Measurements from ENCODE around the gene STON1.
"Not testable (repeated sequence)": the region's sequence is repeated elsewhere in the genome, so short reads cannot be mapped to it uniquely, and the experiment has no call there.

STON1 gene

GRCh38 chr2:48617618-48618017 is 87.7 kb downstream of the STON1 start, which contains the start of gene GTF2A1L:
GTF2A1L (plus strand) TSS chr2:48617856; CDS start chr2:48617875, 19 bp downstream.
- no peak for DNase-seq (ENCODE audit: low read depth in 1 of 2, low spot score in 1 of 2)

DNA sequence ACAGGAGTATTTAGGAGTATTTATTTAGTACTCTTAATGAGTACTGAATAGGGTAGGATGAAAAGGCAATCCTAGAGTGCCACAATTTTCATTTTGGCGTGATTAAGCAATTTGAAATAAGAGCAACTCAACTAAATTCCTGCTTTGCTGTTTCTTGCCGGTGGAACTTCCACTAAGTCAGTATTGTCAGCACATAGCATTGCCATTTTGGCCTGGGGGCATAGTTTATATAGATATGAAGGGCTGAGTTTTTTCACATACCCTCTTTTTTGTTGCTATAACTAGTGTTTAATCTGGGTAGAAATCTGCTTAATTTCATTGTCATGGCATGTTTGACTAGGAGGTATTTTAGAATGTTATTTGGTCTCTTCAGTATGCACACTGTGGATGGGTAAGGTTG is 89.6 kb downstream of the STON1 start:
- no peak for DNase-seq (ENCODE audit: low read depth in 1 of 2, low spot score in 1 of 2)

GRCh38 chr2:48620604-48621003 is 90.7 kb downstream of the STON1 start:
- DNase-seq (ENCODE audit: low read depth in 1 of 2, low spot score in 1 of 2) = no peak

- DNase-seq (ENCODE audit: low read depth in 1 of 2, low spot score in 1 of 2) = not testable (repeated sequence)
Observed at GRCh38 chr2:48622691-48623090, 92.7 kb downstream of the STON1 start.

- DNase-seq (ENCODE audit: low read depth in 1 of 2, low spot score in 1 of 2) = no peak
Observed at GRCh38 chr2:48624696-48625095, 94.7 kb downstream of the STON1 start.

DNA sequence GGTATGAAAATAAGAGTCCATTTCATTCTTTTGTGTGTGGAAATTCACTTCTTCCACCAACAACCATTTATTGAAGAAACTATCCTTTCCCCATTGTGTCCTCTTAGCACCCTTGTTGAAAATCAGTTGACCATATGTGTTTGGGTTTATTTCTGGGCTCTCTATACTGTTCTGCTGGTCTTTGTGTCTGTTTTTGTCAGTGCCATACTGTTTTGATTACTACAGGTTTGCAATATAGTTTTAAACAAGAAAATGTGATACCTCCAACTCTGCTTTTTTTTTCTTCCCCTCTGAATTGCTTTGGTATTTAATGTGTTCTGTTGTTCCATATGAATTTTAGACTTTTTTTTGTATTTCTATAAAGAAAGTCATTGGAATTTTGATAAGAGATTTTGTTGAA is 96.1 kb downstream of the STON1 start:
- no peak for DNase-seq (ENCODE audit: low read depth in 1 of 2, low spot score in 1 of 2)

- DNase-seq (ENCODE audit: low read depth in 1 of 2, low spot score in 1 of 2) = no peak
Observed at GRCh38 chr2:48633143-48633542, 103.2 kb downstream of the STON1 start.

DNA sequence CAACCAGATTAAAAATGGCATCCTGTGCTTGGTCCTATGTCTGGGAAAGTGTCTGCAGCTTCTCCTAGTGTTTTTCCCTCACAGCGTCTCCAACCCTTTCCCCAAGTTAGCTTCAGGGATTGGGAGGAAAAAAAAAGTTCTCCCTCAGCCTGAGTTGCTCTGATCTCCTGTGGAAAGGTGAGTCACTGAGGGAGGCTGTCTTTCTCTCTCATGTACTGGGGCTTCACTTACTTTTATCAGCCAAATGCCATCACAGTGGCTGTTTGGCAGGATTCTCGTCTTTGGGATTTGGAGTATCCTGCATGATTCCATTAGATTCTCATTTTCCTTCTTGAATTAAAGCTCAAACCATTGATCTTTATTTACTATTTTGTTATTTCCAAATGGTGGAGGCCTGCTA is 105.8 kb downstream of the STON1 start:
- DNase-seq (ENCODE audit: low read depth in 1 of 2, low spot score in 1 of 2) = no peak

GRCh38 chr2:48638261-48638660 is 108.3 kb downstream of the STON1 start:
- no peak for DNase-seq (ENCODE audit: low read depth in 1 of 2, low spot score in 1 of 2)

Data from activated T-helper 1 cell treated with anti-CD3 and anti-CD28 coated beads, Interleukin-2, amount 50 U/mL, for 16 hours (primary cell).